T1000 (cell line): ENCODE measurements around the gene PIK3C2B.
A peak's percentile ranks its signal among the peaks of the same experiment; 100 is the strongest.
"Not testable (repeated sequence)": the region's sequence is repeated elsewhere in the genome, so short reads cannot be mapped to it uniquely, and the experiment has no call there.

Experiments used
- DNase-seq: peaks from one replicate; lab custom pipeline; 2025; ENCODE audit warnings: mixed read lengths; lab: John Stamatoyannopoulos, UW

Gene PIK3C2B

GRCh38 chr1:204506201-204506968 is 11.8 kb upstream of the PIK3C2B start:
- DNase-seq, result peak; percentile 89

- DNase-seq, result no peak
Observed at GRCh38 chr1:204505674-204506200, 11.1 kb upstream of the PIK3C2B start.

DNA sequence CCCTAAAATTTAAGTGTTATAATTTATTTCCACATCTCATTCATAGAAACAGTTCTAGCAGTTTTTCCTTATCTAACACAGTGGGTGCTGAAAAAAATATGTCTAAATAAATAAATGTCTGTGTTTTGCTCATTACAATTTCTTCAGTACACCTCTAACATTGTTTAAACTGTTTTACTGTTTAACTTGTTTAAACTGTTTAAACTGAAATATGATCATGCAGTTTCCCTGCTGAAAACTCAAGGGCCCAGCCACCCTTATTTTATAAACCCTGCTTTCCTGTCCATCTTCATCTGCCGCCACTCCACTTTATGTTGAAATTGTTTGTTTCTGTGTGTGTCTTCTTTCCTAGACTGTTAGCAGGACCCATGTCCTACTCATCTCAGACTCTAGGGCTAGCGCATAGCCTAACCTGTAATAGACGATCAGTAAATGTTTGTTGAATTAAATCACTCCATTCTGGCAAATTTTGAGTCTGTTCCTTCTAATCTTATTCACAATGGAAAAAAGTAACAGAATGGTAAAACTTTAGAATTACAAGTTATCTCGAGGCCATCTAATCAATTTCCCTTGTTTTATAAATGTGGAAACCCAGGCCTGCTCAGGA is 9.4 kb upstream of the PIK3C2B start:
- no peak for DNase-seq

- DNase-seq, result no peak
Observed at GRCh38 chr1:204503122-204503912, 8.7 kb upstream of the PIK3C2B start.

GRCh38 chr1:204502241-204502640 is 7.6 kb upstream of the PIK3C2B start:
- DNase-seq, result no peak

GRCh38 chr1:204499511-204500468 is 5.2 kb upstream of the PIK3C2B start:
- no peak for DNase-seq

GRCh38 chr1:204498981-204499380 is 4.4 kb upstream of the PIK3C2B start:
- DNase-seq, result no peak

DNA sequence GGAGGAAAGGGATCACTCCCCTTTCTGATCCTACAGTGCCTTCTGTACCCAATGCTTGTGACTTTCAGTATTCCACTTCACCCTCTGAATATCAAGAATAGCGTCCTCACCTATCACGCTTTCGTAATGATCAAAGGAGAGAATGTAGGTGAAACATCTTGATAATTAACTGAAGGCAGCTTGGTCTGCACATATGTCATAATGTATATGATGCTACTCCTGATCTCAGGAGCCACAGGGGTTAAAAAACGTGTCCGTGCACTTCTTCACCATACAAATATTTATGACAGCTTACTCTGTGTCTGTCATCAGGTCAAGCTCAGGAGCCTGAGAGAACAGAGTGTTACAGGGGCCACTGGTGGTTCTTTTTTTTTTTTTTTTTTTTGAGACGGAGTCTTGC is 1.2 kb upstream of the PIK3C2B start:
- no peak for DNase-seq

- DNase-seq, result no peak
Observed at GRCh38 chr1:204495078-204495753, 611 bp upstream of the PIK3C2B start.

DNA sequence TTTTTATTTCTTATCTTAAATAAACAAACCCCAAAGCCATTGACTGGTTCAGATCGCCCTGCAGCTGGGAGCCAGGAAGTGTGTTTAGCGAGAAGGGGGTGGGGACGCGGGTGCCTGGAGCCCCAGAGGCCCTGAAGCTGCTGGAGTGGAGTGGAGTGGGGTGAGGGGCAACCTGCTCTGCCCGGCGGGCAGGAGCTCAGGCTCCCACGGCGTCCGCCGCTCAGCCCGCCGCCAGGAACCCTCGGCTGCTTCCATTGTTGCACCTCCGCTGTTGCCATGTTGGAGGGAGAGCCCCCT is 673 bp downstream of the PIK3C2B start:
- peak; percentile 41 for DNase-seq

DNA sequence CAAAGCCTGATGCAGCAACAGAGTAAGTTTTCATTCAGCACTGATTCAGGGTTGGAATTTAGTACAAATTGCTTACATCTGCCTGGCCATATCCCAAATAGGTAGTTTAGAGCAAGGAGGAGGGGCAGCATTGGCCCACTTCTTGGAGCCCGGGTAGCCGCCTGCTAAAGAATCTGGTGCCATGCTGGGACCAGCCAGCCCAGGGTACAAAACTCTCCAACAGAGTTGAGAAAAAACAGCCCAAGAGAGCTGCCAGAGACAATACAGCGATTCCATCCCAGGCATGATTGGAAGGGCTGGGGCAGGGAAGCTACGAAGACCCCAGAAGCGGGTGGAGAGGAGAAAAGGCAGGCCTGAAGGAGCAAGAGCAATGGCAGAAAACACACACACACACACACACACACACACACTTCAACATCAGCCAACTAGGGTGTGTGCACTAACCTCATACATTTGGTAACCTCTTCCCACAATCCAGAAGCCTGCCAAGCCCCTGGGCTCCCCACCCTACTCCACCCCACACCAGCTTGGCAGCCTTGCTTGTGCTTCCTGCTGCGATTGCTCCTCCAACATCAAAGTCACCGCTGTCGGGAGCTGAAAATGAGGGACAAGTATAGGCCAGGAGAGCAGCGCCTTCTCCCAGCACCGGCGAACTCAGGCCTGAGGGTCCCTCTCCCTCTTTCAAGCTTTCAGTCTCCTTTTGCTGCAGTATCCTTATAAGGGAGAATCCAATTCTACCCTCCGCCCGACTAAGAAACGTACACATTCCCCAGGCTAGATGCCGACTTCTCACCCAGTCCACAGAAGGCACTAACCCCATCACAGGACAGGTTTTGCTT is 1.2 kb downstream of the PIK3C2B start:
- DNase-seq, result peak; percentile 34

- DNase-seq, result no peak
Observed at GRCh38 chr1:204491655-204492054, 3.0 kb downstream of the PIK3C2B start.

DNA sequence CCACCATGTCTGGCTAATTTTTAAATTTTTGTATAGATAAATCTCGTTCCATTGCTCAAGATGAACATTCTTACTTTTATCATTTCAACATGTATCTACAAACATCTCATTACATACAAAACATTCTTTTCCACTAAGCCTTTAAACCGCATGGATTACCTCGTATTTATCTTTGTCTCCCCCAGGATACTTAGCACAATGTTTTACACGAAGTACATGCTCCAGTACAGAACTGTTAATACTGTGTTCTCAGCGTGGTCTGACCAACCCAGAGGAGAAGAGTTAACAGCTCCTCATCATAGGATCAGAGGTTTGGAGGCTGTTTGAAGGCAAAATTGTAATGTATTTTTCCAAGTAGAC is 7.4 kb downstream of the PIK3C2B start:
- no peak for DNase-seq

- not testable (repeated sequence) for DNase-seq
Observed at GRCh38 chr1:204486513-204487255, 7.9 kb downstream of the PIK3C2B start.

DNA sequence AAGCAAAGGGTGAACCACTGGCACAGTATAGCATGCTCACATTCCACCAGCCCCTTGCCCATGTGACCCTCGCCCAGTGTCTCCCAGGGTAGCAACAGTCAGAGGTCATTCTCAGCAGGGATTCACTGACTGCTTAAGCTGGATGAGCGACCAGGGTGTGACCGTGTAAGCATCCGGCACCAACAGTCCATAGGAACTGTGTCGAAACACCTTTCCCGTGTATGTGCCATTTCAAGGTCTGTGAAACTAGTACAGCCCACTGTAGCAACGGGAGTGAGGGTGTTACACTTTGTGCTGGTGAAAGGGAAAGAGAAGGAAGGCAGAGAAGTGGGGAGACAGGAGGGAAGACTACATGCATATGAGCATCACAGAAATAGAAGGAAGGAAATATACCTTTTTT is 10.8 kb downstream of the PIK3C2B start:
- DNase-seq, result no peak

DNA sequence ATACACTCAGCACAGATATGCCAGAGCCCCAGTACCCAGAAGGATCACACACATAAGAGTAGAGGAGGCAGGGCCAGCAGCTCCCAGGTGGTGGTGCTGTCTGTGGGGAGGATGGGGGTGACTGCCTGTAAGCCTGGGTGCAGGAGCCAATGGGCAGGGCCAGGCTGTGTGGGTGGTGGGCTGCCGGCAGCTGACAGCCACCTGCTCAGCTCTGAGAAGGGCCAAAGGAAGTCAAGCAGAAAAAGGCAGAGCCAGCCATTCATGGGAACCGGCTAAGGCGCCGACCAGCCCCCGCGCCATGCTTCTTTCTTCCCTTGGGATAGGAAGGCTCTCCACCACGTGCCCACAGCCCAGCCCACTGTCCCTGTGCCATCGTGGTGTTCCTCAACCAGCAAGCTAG is 14.1 kb downstream of the PIK3C2B start:
- no peak for DNase-seq

- DNase-seq, result no peak
Observed at GRCh38 chr1:204479387-204480136, 15.0 kb downstream of the PIK3C2B start.

DNA sequence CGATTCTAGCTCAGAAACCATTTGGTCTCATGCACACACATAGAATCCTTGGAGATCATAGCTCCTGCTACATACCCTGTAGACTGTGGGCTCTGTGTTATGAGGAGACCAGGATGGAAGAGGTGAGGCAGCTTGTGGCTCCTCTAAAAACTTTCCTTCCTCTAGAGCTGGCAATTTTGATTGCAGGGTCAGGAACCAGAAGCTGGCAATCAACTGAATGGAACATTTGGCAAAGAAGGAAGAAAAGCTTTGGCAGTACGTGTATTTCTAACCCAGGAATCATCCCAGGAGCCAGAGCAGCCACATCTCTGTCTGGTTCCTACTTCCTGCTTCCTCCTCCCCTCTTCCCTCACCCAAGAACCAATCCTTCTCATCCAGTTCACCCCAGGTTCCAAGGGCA is 15.7 kb downstream of the PIK3C2B start:
- DNase-seq, result no peak
